Measurements from ENCODE around the gene SLC25A23. TPM values are rescaled to one million over a fixed set of nuclear protein-coding genes. Genes with fewer than 3 reads are reported as not detected.

The SLC25A23 gene
- total RNA-seq, 1 experiment from 2014 or later = 59.5 TPM

GRCh38 chr19:6414793-6415590 lies 44.6 kb downstream of the SLC25A23 start:
- Histone ChIP-seq H3F3A (ENCODE audit: insufficient read depth, low read depth) (peaks cover 3% of the 10 kb centered on the region; the same call in 1 of the 2 replicates), H3K4me1 (replicated peaks; ENCODE audit: insufficient read depth) (no peaks in the 10 kb centered on the region), H2AFZ (no peak overlapping the region), H3K27ac (no peak overlapping the region), H3K79me2 (ENCODE audit: low read depth) (no peaks in the 10 kb centered on the region), H3K36me3 (ENCODE audit: low read depth) (no peaks in the 10 kb centered on the region), H3K9me2 (ENCODE audit: insufficient read depth) (no peaks in the 10 kb centered on the region), H3K9me3 (ENCODE audit: insufficient read depth, low read depth) (no peaks in the 10 kb centered on the region), H4K20me1 (ENCODE audit: insufficient read depth) (peaks cover 9% of the 10 kb centered on the region), H3K27me3 (ENCODE audit: insufficient read depth, low read depth) (no peaks in the 10 kb centered on the region), H3K4me3 (no peak overlapping the region), H3K4me2 (no peak overlapping the region)
- TF ChIP-seq, protein P1, sequence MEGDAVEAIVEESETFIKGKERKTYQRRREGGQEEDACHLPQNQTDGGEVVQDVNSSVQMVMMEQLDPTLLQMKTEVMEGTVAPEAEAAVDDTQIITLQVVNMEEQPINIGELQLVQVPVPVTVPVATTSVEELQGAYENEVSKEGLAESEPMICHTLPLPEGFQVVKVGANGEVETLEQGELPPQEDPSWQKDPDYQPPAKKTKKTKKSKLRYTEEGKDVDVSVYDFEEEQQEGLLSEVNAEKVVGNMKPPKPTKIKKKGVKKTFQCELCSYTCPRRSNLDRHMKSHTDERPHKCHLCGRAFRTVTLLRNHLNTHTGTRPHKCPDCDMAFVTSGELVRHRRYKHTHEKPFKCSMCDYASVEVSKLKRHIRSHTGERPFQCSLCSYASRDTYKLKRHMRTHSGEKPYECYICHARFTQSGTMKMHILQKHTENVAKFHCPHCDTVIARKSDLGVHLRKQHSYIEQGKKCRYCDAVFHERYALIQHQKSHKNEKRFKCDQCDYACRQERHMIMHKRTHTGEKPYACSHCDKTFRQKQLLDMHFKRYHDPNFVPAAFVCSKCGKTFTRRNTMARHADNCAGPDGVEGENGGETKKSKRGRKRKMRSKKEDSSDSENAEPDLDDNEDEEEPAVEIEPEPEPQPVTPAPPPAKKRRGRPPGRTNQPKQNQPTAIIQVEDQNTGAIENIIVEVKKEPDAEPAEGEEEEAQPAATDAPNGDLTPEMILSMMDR (conservative IDR thresholded peaks at IDR 0.05) = no peak
- no peak for TF ChIP-seq EZH2 (IDR thresholded peaks at IDR 0.05; ENCODE audit: low read depth)
- ChIA-PET POLR2A (ENCODE audit: unreplicated experiment) (no interaction called here), CTCF (no interaction called here)
- intact Hi-C loops (cut with micrococcal nuclease; ENCODE audit: unreplicated experiment) = no loop called here
- no peak for DNase-seq
- BruUV-seq (replicated peaks) = no TSS peak

DNA sequence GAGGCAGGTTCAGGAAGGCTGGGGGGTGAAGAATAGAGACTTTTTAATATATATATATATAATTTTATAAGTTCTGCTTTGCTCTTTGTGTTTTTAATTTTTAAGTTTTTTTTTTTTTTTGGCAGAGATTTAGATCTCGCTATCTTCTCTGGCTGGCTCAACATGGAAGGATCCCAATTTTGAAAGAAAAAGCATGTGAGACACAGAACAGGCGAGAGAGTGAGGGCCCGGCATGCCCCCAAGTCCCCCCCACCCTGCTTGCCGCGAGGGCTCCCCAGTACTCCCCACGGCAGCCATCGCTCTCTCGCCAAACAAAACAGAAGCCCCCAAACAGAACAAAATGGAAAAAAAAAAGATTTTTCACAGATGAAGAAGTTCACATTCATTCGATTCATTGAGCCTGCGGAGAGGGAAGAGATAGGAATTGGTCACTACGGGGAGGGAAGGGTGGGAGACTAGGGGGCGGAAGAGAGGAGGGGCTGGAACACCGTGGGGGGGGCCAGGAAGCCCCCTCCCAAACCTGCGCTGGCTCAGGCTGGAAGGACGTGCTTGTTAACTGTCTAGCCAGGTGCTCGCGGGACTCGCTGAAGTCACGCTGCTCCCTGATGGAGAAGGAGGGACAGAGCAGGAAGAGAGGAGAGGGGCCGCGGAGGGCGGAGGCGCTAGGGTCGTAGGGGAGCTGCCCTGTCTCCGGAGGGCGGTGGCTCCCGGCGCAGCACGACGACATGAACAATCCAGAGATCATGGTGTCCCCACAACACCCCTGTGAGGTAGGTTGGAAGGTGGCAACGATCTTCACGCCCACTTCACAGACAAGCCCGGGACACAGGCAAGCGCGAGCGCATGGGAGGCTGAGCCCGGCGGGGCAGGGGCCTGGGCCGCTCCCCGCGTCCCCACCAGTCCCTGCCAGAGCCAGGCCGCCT lies 45.6 kb downstream of the SLC25A23 start:
- no peaks in the 10 kb centered on the region for H3K4me1 ChIP-seq (replicated peaks; ENCODE audit: insufficient read depth)
- TF ChIP-seq, protein P1 (conservative IDR thresholded peaks at IDR 0.05) = no peak
- TF ChIP-seq EZH2 (IDR thresholded peaks at IDR 0.05; ENCODE audit: low read depth) = no peak
- H3K9me2 ChIP-seq (ENCODE audit: insufficient read depth) = no peaks in the 10 kb centered on the region
- CTCF ChIA-PET = no interaction called here
- no peak overlapping the region for H3K4me2 ChIP-seq
- BruUV-seq (replicated peaks) = no TSS peak
- intact Hi-C loops (cut with micrococcal nuclease; ENCODE audit: unreplicated experiment) = no loop called here
- no peak overlapping the region for H2AFZ ChIP-seq
- no peaks in the 10 kb centered on the region for H3K36me3 ChIP-seq (ENCODE audit: low read depth)
- POLR2A ChIA-PET (ENCODE audit: unreplicated experiment) = no interaction called here
- no peak overlapping the region for H3K4me3 ChIP-seq
- H4K20me1 ChIP-seq (ENCODE audit: insufficient read depth) = peaks cover 4% of the 10 kb centered on the region; the same call in 1 of the 2 replicates
- H3F3A ChIP-seq (ENCODE audit: insufficient read depth, low read depth) = peaks cover 3% of the 10 kb centered on the region; the same call in 1 of the 2 replicates
- no peaks in the 10 kb centered on the region for H3K27me3 ChIP-seq (ENCODE audit: insufficient read depth, low read depth)
- DNase-seq = no peak
- no peak overlapping the region for H3K27ac ChIP-seq
- no peaks in the 10 kb centered on the region for H3K79me2 ChIP-seq (ENCODE audit: low read depth)
- no peaks in the 10 kb centered on the region for H3K9me3 ChIP-seq (ENCODE audit: insufficient read depth, low read depth)

DNA sequence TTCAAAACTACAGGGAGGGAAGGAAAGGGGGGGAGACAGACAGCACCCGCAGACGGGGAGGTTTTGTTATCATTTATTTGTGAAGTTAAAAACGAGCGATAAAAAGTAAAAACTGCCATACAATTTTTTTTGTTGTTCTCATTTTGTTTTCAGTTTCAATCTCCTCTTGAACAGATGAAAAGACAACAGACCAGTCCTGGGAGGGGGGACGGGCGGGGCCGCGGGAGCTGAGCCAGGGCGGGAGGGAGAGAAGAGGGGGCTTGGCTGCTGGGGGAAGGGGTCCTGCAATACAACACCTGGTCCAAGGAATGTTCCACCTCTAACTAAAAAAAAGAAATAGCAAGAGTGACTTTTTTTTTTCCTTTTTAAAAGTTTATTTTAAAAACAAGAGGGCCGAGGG lies 46.3 kb downstream of the SLC25A23 start:
- Histone ChIP-seq H3K4me1 (replicated peaks; ENCODE audit: insufficient read depth) (no peaks in the 10 kb centered on the region), H3K79me2 (ENCODE audit: low read depth) (no peaks in the 10 kb centered on the region), H4K20me1 (ENCODE audit: insufficient read depth) (peaks cover 4% of the 10 kb centered on the region; the same call in 1 of the 2 replicates), H3K9me2 (ENCODE audit: insufficient read depth) (no peaks in the 10 kb centered on the region), H3K27me3 (ENCODE audit: insufficient read depth, low read depth) (no peaks in the 10 kb centered on the region), H3K4me2 (no peak overlapping the region), H3K27ac (no peak overlapping the region), H3K9me3 (ENCODE audit: insufficient read depth, low read depth) (no peaks in the 10 kb centered on the region), H3K4me3 (no peak overlapping the region), H2AFZ (no peak overlapping the region), H3K36me3 (ENCODE audit: low read depth) (no peaks in the 10 kb centered on the region), H3F3A (ENCODE audit: insufficient read depth, low read depth) (peaks cover 3% of the 10 kb centered on the region; the same call in 1 of the 2 replicates)
- DNase-seq = no peak
- TF ChIP-seq, protein P1 (conservative IDR thresholded peaks at IDR 0.05) = no peak
- no peak for TF ChIP-seq EZH2 (IDR thresholded peaks at IDR 0.05; ENCODE audit: low read depth)
- BruUV-seq (replicated peaks) = TSS peak; percentile 35
- ChIA-PET CTCF (no interaction called here), POLR2A (ENCODE audit: unreplicated experiment) (no interaction called here)
- intact Hi-C loops (cut with micrococcal nuclease; ENCODE audit: unreplicated experiment) = no loop called here
